Chondrocyte (in vitro differentiated cells): Measurements from ENCODE around the gene ERMAP. TPM values are rescaled to one million over a fixed set of nuclear protein-coding genes. Genes with fewer than 3 reads are reported as not detected.

Source experiments
- DNase-seq: peaks from one replicate; pipeline ENCODE4 v3.0.0; 2021; ENCODE audit warnings: mixed read lengths, low spot score
- H3K27ac Mint-ChIP-seq: one replicate; pipeline ENCODE4 v1.8.0; 2021; ENCODE audit warnings: mild to moderate bottlenecking, moderate library complexity, mixed read lengths; ENCODE audit not compliant: unreplicated experiment
- H3K27me3 Mint-ChIP-seq: 2 replicates; pipeline ENCODE4 v1.8.0; 2021; ENCODE audit warnings: low read depth, mixed read lengths
- H3K36me3 Mint-ChIP-seq: 2 replicates; pipeline ENCODE4 v1.8.0; 2021; ENCODE audit warnings: low read depth, mixed read lengths
- H3K4me1 Mint-ChIP-seq: 2 replicates; pipeline ENCODE4 v1.8.0; 2021; ENCODE audit warnings: low read depth, mild to moderate bottlenecking, mixed read lengths
- H3K4me3 Mint-ChIP-seq: one replicate; pipeline ENCODE4 v1.8.0; 2021; ENCODE audit warnings: mild to moderate bottlenecking, moderate library complexity, mixed read lengths; ENCODE audit not compliant: unreplicated experiment
- H3K9me3 Mint-ChIP-seq: 2 replicates; pipeline ENCODE4 v1.8.0; 2021; ENCODE audit warnings: low read depth, mixed read lengths
- CTCF ChIP-seq: fragments of 200-600 bp; sonication (generic); IDR thresholded peaks from 2 replicates; pipeline ENCODE4 v1.5.0; 2021; ENCODE audit warnings: antibody characterized with exemption, mild to moderate bottlenecking, moderate library complexity
- total RNA-seq: library from RNA; stranded (reverse); gene quantifications from 3 replicates; pipeline ENCODE4 v1.2.1, GENCODE V29; 2021

ERMAP gene
- total RNA-seq, 1 donor from 2014 or later, result 13.7 TPM

DNA sequence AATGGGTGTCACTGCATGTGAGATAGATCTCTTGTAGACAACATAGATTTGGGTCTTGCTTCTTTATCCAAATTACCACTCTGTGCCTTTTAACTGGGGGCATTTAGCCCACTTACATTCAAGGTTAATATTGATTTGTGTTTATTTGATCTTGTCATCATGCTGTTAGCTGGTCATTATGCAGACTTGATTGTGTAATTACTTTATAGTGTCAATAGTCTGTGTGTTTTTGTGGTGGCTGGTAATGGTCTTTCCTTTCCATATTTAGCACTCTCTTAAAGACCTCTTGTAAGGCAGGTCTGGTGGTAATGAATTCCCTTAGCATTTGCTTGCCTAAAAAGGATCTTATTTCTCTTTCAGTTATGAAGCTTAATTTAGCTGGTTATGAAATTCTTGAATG, 59.1 kb downstream of the ERMAP start:
- peaks cover 17% of the 10 kb centered on the region for H3K9me3 Mint-ChIP-seq
- DNase-seq, result no peak
- no peak for TF ChIP-seq CTCF
- H3K4me1 Mint-ChIP-seq, result no peaks in the 10 kb centered on the region
- H3K4me3 Mint-ChIP-seq, result no peak overlapping the region
- H3K27ac Mint-ChIP-seq, result no peak overlapping the region
- H3K27me3 Mint-ChIP-seq, result peaks cover 36% of the 10 kb centered on the region
- peaks cover 1% of the 10 kb centered on the region for H3K36me3 Mint-ChIP-seq

DNA sequence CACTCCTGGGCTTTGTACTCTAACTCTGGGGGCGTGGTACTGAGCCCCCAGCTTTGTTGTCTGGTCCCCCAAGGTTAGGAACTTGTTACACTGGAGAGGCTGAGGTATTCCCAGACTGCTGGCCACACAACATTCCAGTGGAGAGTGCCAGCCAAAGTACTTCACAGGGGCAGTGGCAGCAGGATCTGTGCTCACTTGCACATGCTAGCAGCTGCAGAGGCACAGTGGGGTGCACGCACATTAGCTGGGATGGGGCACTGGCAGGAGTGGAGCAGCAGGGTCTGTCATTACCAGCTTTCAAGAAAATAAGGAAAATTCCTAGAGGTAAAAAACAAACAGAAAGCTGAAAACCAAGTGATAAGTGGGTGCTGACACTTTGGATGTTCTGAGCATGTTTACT, 60.5 kb downstream of the ERMAP start:
- Mint-ChIP-seq H3K27ac (no peak overlapping the region), H3K4me3 (no peak overlapping the region), H3K27me3 (peaks cover 33% of the 10 kb centered on the region), H3K9me3 (peaks cover 17% of the 10 kb centered on the region), H3K36me3 (peaks cover 1% of the 10 kb centered on the region), H3K4me1 (no peaks in the 10 kb centered on the region)
- TF ChIP-seq CTCF, result no peak
- no peak for DNase-seq

- Mint-ChIP-seq H3K4me3 (no peak overlapping the region), H3K9me3 (peaks cover 4% of the 10 kb centered on the region), H3K27me3 (peaks cover 28% of the 10 kb centered on the region), H3K36me3 (no peaks in the 10 kb centered on the region), H3K4me1 (no peaks in the 10 kb centered on the region), H3K27ac (no peak overlapping the region)
- TF ChIP-seq CTCF, result no peak
- DNase-seq, result no peak
Observed at GRCh38 chr1:42880384-42880783, 63.5 kb downstream of the ERMAP start.

- Mint-ChIP-seq H3K4me3 (no peak overlapping the region), H3K27ac (no peak overlapping the region), H3K27me3 (peaks cover 13% of the 10 kb centered on the region), H3K36me3 (no peaks in the 10 kb centered on the region), H3K4me1 (no peaks in the 10 kb centered on the region), H3K9me3 (no peaks in the 10 kb centered on the region)
- TF ChIP-seq CTCF, result no peak
- no peak for DNase-seq
Observed at GRCh38 chr1:42886046-42886739, 69.3 kb downstream of the ERMAP start.

- Mint-ChIP-seq H3K4me3 (no peak overlapping the region), H3K27me3 (peaks cover 16% of the 10 kb centered on the region), H3K9me3 (no peaks in the 10 kb centered on the region), H3K4me1 (no peaks in the 10 kb centered on the region), H3K36me3 (no peaks in the 10 kb centered on the region), H3K27ac (no peak overlapping the region)
- DNase-seq, result no peak
- TF ChIP-seq CTCF, result no peak
Observed at GRCh38 chr1:42886800-42887199, 69.9 kb downstream of the ERMAP start.
